Right atrium auricular region (tissue), 2 donors: ENCODE data around the gene TGFBRAP1. TPM values are rescaled to one million over a fixed set of nuclear protein-coding genes. Genes with fewer than 3 reads are reported as not detected.
A peak's percentile ranks its signal among the peaks of the same experiment; 100 is the strongest.

Experiments used
- DNase-seq: peaks from one replicate; pipeline ENCODE4 v3.0.0-alpha.2; 2019; ENCODE audit warnings: low spot score
- H3K27ac ChIP-seq, 2 donors: fragments of 200-600 bp; sonication (generic); 1 replicate in 1 of 2; 2 replicates in 1 of 2; pipeline ENCODE4 v1.5.1; 2016 to 2019
- H3K27me3 ChIP-seq, 2 donors: fragments of 200-600 bp; sonication (generic); one replicate each; pipeline versions ENCODE4 v1.5.1 to v1.6.0; 2017 to 2019
- H3K36me3 ChIP-seq: fragments of 200-600 bp; sonication (generic); one replicate; pipeline ENCODE4 v1.5.1; 2016
- H3K4me1 ChIP-seq, 2 donors: fragments of 200-600 bp; sonication (generic); one replicate each; pipeline versions ENCODE4 v1.5.1 to v1.6.0; 2017 to 2019
- H3K4me3 ChIP-seq, 2 donors: fragments of 200-600 bp; sonication (generic); 1 replicate in 1 of 2; 2 replicates in 1 of 2; pipeline ENCODE4 v1.5.1; 2017 to 2019; ENCODE audit warnings: mild to moderate bottlenecking in 1 of 2, moderate library complexity in 1 of 2
- H3K9me3 ChIP-seq, 2 donors: fragments of 200-600 bp; sonication (generic); one replicate each; pipeline ENCODE4 v1.5.1; 2019
- total RNA-seq, 2 donors: library from RNA; depleted of rRNA; stranded (reverse); fragments of >200 nt; gene quantifications; one replicate each; pipeline ENCODE4 v1.1.0, GENCODE V29; 2016
- TF ChIP-seq, protein P1 (sequence below), 2 donors: fragments of 200-600 bp; sonication (generic); IDR thresholded peaks; one replicate each; pipeline ENCODE4 v1.5.1; 2019; ENCODE audit warnings: antibody characterized with exemption in 2 of 2

Gene TGFBRAP1, protein sequence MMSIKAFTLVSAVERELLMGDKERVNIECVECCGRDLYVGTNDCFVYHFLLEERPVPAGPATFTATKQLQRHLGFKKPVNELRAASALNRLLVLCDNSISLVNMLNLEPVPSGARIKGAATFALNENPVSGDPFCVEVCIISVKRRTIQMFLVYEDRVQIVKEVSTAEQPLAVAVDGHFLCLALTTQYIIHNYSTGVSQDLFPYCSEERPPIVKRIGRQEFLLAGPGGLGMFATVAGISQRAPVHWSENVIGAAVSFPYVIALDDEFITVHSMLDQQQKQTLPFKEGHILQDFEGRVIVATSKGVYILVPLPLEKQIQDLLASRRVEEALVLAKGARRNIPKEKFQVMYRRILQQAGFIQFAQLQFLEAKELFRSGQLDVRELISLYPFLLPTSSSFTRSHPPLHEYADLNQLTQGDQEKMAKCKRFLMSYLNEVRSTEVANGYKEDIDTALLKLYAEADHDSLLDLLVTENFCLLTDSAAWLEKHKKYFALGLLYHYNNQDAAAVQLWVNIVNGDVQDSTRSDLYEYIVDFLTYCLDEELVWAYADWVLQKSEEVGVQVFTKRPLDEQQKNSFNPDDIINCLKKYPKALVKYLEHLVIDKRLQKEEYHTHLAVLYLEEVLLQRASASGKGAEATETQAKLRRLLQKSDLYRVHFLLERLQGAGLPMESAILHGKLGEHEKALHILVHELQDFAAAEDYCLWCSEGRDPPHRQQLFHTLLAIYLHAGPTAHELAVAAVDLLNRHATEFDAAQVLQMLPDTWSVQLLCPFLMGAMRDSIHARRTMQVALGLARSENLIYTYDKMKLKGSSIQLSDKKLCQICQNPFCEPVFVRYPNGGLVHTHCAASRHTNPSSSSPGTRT
- total RNA-seq: 10 to 100 TPM; 13.3 to 15.8 TPM

DNA sequence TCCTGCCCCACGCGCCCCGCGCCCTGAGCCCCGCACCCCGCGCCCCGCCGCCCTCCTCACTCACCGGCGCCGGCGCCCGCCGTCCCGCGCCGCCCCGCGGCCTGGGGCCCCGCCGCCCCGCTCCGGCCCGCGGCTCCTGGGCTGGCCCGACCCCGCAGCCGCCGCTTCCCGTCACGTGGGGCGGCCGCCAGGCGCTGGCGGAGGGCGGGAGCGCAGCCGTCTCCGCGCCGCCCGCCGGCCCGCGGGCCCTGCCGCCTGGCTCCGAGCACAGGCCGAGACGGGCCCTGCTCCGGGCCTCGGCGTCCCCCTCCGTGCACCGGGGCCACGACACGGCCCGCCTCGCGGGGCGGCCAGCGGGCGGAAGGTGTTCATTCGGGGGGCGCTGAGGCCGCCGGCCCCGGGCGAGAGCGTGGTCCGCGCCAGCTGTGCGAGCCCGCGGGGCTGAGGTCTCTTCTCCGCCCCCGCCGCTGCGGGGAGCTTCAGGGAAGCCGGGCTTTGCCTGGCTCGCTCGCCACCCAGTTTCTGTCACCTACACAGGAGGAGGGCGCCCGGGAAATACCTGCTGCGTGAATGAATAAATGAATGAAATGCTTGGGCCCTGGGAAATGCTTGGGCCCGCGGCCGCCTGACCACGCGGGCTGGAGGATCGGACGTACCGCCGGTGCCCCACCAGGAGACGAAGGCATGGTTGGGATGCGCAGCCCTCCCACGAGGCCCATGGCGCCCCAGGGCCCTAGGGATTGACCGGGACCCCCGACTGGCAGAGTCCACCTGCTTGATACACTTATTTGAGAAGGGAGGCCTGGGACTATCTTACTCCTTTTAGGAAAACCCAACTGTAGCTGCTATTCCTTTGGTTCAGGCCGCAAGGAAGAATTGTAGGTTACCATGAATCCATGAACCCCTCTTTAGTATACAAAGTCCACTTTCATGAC lies at the start of gene TGFBRAP1:
TGFBRAP1 (minus strand) TSS at position 175 of the 935 bp plus-strand sequence. CDS start 21,434 bp downstream, outside the sequence.
- no peaks in the 10 kb centered on the region for H3K27me3 ChIP-seq
- H3K36me3 ChIP-seq: no peaks in the 10 kb centered on the region
- H3K9me3 ChIP-seq: no peaks in the 10 kb centered on the region
- peaks cover 0 to 19% of the 10 kb centered on the region in 2 donors for H3K4me1 ChIP-seq
- H3K4me3 ChIP-seq: peak within 1 kb of the TSS; percentile 58 to 82
- DNase-seq: no peak
- peak within 1 kb of the TSS; percentile 71 to 83 for H3K27ac ChIP-seq
- TF ChIP-seq, protein P1, sequence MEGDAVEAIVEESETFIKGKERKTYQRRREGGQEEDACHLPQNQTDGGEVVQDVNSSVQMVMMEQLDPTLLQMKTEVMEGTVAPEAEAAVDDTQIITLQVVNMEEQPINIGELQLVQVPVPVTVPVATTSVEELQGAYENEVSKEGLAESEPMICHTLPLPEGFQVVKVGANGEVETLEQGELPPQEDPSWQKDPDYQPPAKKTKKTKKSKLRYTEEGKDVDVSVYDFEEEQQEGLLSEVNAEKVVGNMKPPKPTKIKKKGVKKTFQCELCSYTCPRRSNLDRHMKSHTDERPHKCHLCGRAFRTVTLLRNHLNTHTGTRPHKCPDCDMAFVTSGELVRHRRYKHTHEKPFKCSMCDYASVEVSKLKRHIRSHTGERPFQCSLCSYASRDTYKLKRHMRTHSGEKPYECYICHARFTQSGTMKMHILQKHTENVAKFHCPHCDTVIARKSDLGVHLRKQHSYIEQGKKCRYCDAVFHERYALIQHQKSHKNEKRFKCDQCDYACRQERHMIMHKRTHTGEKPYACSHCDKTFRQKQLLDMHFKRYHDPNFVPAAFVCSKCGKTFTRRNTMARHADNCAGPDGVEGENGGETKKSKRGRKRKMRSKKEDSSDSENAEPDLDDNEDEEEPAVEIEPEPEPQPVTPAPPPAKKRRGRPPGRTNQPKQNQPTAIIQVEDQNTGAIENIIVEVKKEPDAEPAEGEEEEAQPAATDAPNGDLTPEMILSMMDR (IDR thresholded peaks at IDR 0.05): no peak

DNA sequence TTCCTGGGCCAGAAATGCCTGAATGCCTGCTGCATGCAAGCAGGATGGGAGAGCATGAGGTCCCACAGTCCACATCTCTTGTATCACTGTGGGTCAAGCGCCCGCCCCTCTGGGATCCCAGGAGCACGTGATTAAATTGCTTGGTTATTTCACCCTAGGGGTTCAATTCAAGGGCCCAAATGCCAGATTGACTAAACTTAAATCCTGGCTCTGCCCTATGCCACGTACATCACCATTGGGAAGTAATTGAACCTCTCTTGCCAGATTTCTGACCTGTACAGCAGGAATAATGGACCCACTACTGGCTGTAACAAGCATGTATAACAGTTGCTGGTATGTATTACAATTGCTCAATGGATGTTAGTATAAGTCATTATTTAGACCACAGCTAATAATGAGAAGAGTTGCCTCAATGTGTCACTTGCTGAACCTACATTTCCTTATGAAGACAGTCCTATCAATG lies 49.4 kb upstream of the TGFBRAP1 start:
- Histone ChIP-seq H3K27ac (peak overlapping the region in 1 of 2 donors; percentile 3), H3K36me3 (peaks cover 20% of the 10 kb centered on the region), H3K9me3 (no peaks in the 10 kb centered on the region), H3K4me1 (peaks cover 0 to 90% of the 10 kb centered on the region in 2 donors), H3K4me3 (no peak overlapping the region), H3K27me3 (no peaks in the 10 kb centered on the region)
- TF ChIP-seq, protein P1 (IDR thresholded peaks at IDR 0.05): no peak
- peak; percentile 52 for DNase-seq

DNA sequence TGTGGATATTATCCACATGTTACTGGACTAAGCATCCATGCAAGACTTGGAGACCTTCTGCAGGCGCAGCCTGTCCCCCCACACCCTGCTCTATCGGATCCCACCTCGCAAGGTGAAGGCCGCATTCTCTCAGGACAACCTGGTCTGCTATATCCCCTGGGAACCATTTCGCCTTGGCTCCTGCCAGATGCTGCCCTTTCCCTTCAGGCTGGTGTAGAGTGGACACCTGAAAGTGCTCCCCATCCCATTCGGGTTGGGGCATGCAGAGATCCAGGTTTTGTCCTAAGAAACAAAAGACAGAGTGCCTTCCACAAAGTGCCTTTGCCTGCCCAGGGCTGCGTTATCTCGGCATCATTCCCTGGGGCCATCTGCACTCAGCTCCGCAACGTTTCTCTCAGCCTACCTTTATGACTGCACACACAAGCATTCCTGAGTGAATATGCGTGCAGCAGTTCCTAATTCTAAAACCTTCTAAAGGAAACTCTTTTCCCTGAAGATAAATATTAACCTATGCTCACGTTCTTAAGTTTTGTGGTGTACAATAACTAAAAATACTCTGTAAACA lies 48.8 kb upstream of the TGFBRAP1 start:
- H3K27me3 ChIP-seq: no peaks in the 10 kb centered on the region
- H3K4me3 ChIP-seq: no peak overlapping the region
- TF ChIP-seq, protein P1 (IDR thresholded peaks at IDR 0.05): no peak
- H3K36me3 ChIP-seq: peaks cover 16% of the 10 kb centered on the region
- H3K4me1 ChIP-seq: peaks cover 0 to 90% of the 10 kb centered on the region in 2 donors
- DNase-seq: peak; percentile 44
- peak overlapping the region in 1 of 2 donors; percentile 3 for H3K27ac ChIP-seq
- no peaks in the 10 kb centered on the region for H3K9me3 ChIP-seq

DNA sequence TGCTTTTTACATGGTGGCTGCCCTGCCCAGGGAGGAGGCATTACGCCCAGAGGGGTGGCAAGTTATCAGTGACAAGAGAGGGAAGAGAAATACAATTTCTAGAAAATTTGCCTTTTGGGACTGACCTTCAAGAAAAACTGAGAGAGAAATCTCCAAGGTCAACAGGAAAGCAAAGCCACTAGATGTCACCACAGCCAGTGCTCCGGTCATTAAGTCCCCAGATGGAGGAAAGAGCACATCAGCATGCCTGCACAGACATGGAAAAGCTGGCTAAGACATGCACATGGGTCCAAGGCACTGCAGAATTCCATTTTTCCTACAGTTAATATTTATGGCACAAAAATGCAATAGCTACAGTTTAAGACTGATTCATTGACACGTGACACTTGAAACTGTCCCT lies 48.3 kb upstream of the TGFBRAP1 start:
- TF ChIP-seq, protein P1 (IDR thresholded peaks at IDR 0.05): peak in 1 of 2 donors; percentile 44
- Histone ChIP-seq H3K36me3 (peaks cover 20% of the 10 kb centered on the region), H3K4me1 (peaks cover 0 to 90% of the 10 kb centered on the region in 2 donors), H3K9me3 (no peaks in the 10 kb centered on the region), H3K4me3 (no peak overlapping the region), H3K27me3 (no peaks in the 10 kb centered on the region), H3K27ac (no peak overlapping the region)
- DNase-seq: no peak
